ENCODE results near the gene NIPBL. TPM values are rescaled to one million over a fixed set of nuclear protein-coding genes. Genes with fewer than 3 reads are reported as not detected.
A peak's percentile ranks its signal among the peaks of the same experiment; 100 is the strongest.

NIPBL gene
- total RNA-seq, 1 donor from 2014 or later = 32.2 TPM

- H3K4me3 Mint-ChIP-seq (ENCODE audit: unreplicated experiment) = no peak overlapping the region
Observed at GRCh38 chr5:36880761-36881160, 4.2 kb downstream of the NIPBL start.

GRCh38 chr5:36881304-36881703 lies 4.7 kb downstream of the NIPBL start:
- Mint-ChIP-seq H3K36me3 (ENCODE audit: low read depth) (peaks cover 2% of the 10 kb centered on the region), H3K27ac (ENCODE audit: unreplicated experiment) (no peak overlapping the region), H3K27me3 (ENCODE audit: low read depth) (no peaks in the 10 kb centered on the region), H3K4me3 (ENCODE audit: unreplicated experiment) (no peak overlapping the region), H3K9me3 (ENCODE audit: low read depth) (no peaks in the 10 kb centered on the region), H3K4me1 (ENCODE audit: low read depth) (peaks cover 42% of the 10 kb centered on the region)
- TF ChIP-seq CTCF (IDR thresholded peaks at IDR 0.05) = no peak
- DNase-seq (ENCODE audit: low spot score) = no peak

More at GRCh38 chr5:36880761-36881160, 4.2 kb downstream of the NIPBL start:
- DNase-seq (ENCODE audit: low spot score) = no peak
- H3K27me3 Mint-ChIP-seq (ENCODE audit: low read depth) = no peaks in the 10 kb centered on the region
- H3K36me3 Mint-ChIP-seq (ENCODE audit: low read depth) = peaks cover 2% of the 10 kb centered on the region
- H3K4me1 Mint-ChIP-seq (ENCODE audit: low read depth) = peaks cover 42% of the 10 kb centered on the region
- H3K27ac Mint-ChIP-seq (ENCODE audit: unreplicated experiment) = peak overlapping the region; percentile 63
- TF ChIP-seq CTCF (IDR thresholded peaks at IDR 0.05) = no peak
- H3K9me3 Mint-ChIP-seq (ENCODE audit: low read depth) = no peaks in the 10 kb centered on the region

GRCh38 chr5:36881807-36882206 lies 5.2 kb downstream of the NIPBL start:
- no peak for DNase-seq (ENCODE audit: low spot score)
- Mint-ChIP-seq H3K27ac (ENCODE audit: unreplicated experiment) (no peak overlapping the region), H3K4me3 (ENCODE audit: unreplicated experiment) (no peak overlapping the region), H3K36me3 (ENCODE audit: low read depth) (peaks cover 2% of the 10 kb centered on the region), H3K9me3 (ENCODE audit: low read depth) (no peaks in the 10 kb centered on the region), H3K27me3 (ENCODE audit: low read depth) (no peaks in the 10 kb centered on the region), H3K4me1 (ENCODE audit: low read depth) (peaks cover 46% of the 10 kb centered on the region)
- no peak for TF ChIP-seq CTCF (IDR thresholded peaks at IDR 0.05)

GRCh38 chr5:36882250-36882649 lies 5.7 kb downstream of the NIPBL start:
- TF ChIP-seq CTCF (IDR thresholded peaks at IDR 0.05) = no peak
- Mint-ChIP-seq H3K27ac (ENCODE audit: unreplicated experiment) (no peak overlapping the region), H3K36me3 (ENCODE audit: low read depth) (peaks cover 2% of the 10 kb centered on the region), H3K4me3 (ENCODE audit: unreplicated experiment) (no peak overlapping the region), H3K9me3 (ENCODE audit: low read depth) (no peaks in the 10 kb centered on the region), H3K4me1 (ENCODE audit: low read depth) (peaks cover 47% of the 10 kb centered on the region), H3K27me3 (ENCODE audit: low read depth) (no peaks in the 10 kb centered on the region)
- DNase-seq (ENCODE audit: low spot score) = no peak

GRCh38 chr5:36883894-36884462 lies 7.4 kb downstream of the NIPBL start:
- DNase-seq (ENCODE audit: low spot score) = no peak
- no peaks in the 10 kb centered on the region for H3K27me3 Mint-ChIP-seq (ENCODE audit: low read depth)
- peaks cover 2% of the 10 kb centered on the region for H3K36me3 Mint-ChIP-seq (ENCODE audit: low read depth)

More at GRCh38 chr5:36883894-36884462, 7.4 kb downstream of the NIPBL start:
- Mint-ChIP-seq H3K4me1 (ENCODE audit: low read depth) (peaks cover 46% of the 10 kb centered on the region), H3K9me3 (ENCODE audit: low read depth) (no peaks in the 10 kb centered on the region), H3K27ac (ENCODE audit: unreplicated experiment) (no peak overlapping the region), H3K4me3 (ENCODE audit: unreplicated experiment) (no peak overlapping the region)
- TF ChIP-seq CTCF (IDR thresholded peaks at IDR 0.05) = no peak
